GM20000 (cell line): ENCODE measurements around the gene TRAF3.
"Not testable (repeated sequence)": the region's sequence is repeated elsewhere in the genome, so short reads cannot be mapped to it uniquely, and the experiment has no call there.

ENCODE experiments used
- DNase-seq: peaks from one replicate; pipeline ENCODE4 v3.0.0; 2012; ENCODE audit warnings: low spot score
- TF ChIP-seq, protein P1 (sequence below): IDR thresholded peaks from 2 replicates; pipeline ENCODE4 v1.5.1; 2012; ENCODE audit warnings: mild to moderate bottlenecking, control low read depth; ENCODE audit errors: extremely low read depth, missing control alignments

TRAF3 gene

DNA sequence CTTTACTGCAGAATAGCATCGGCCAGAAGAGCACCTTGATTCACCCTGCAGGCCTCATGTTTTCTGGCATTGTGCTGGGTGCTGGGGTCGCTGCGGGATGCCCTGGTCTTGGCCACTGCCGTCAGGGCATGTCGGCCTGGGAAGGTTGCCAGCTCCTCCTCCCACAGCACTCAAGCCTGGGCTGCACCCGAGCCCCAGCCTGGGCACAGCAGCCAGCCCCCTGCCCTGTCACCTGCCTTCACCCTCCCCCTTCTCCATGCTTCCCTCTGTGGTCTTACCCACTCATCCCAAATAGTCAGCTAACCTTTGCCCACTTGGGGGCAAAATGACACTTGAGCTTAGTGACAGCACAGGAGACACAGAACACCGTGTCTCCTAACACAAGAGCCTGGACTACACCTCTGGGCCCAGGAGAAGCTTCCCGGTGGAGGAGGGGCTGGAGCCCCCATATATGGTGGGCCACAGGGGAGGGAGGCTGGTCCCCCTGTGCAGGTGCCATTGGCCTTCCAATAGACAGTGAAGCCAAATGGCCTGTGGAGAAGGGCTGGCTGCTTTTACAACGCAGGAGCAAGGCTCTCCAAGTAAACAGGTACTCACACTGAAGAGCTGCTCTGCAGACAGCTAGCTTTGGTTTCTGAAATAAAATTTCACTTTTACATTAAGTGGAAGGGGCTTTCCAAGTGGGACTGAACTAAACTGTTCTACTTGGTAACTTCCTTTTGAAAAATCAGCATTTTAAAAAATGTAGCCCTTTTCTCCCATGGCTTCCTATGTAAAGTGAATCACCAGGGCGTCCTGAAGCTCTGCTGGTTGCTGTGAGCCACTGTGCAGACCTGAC lies 94.0 kb downstream of the TRAF3 start:
- TF ChIP-seq, protein P1, sequence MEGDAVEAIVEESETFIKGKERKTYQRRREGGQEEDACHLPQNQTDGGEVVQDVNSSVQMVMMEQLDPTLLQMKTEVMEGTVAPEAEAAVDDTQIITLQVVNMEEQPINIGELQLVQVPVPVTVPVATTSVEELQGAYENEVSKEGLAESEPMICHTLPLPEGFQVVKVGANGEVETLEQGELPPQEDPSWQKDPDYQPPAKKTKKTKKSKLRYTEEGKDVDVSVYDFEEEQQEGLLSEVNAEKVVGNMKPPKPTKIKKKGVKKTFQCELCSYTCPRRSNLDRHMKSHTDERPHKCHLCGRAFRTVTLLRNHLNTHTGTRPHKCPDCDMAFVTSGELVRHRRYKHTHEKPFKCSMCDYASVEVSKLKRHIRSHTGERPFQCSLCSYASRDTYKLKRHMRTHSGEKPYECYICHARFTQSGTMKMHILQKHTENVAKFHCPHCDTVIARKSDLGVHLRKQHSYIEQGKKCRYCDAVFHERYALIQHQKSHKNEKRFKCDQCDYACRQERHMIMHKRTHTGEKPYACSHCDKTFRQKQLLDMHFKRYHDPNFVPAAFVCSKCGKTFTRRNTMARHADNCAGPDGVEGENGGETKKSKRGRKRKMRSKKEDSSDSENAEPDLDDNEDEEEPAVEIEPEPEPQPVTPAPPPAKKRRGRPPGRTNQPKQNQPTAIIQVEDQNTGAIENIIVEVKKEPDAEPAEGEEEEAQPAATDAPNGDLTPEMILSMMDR = no peak
- no peak for DNase-seq

DNA sequence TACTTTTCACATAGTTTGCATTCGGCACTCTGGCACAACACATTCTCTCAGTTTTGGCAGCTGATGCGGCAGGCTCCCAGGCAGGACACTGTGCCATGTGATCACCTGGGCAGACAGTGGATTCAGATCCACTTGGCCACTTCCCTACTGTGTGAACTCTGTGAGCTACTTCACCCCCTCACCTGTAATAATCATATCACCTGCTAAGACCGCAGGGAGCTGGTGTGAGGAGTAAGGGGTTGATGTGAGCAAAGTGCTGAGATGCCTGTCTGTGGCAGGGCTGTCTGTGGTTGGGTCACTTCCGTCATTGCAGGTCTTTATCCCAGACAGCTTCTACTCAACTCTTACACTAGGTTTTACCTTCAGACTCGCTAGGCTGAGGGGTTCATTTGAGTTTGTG lies 94.8 kb downstream of the TRAF3 start:
- TF ChIP-seq, protein P1 = no peak
- no peak for DNase-seq

DNA sequence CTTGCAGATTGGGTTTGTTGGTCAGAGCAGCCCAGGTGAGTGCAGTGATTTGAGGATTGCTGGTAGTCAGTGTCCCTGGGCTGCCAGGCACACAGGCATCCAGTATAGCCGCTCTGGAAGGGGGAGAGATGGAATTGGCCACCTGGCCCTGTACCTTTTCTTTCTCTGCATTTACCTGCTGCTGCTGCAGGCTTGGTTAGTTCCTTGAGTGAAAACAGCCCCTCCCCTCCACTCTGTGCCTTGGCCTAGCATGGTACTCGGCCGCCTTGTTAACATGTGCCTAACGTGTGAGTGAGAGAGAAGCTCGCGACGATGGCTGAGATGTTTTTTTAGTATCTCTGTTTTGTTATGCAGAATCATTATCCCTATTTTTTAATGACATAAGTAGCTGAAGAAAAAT lies 95.9 kb downstream of the TRAF3 start:
- DNase-seq = no peak

DNA sequence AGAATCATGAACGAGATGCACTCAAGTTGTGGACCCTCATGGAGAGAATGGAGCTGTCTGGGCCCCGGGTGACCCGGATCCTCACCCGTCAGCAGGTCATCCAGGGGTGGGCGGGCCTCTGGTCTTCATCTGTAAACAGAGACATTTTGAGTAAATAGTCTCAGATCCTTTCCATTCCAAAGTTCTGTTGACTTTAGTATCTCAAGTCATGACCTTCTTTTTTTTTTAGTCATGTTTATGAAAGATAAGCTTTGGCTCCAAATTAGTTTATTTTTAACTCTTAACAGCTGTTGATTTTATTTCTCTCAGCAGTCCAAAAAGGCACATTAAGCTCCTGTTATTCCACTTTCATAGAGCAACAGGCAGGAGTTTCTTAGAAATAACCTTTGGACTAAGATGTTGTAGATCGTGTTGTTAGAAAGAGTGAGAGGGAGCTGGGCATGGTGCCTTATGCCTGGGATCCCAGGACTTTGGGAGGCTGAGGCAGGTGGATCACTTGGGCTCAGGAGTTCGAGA lies 96.4 kb downstream of the TRAF3 start:
- TF ChIP-seq, protein P1 = no peak
- no peak for DNase-seq

More for the DNA sequence above, 95.9 kb downstream of the TRAF3 start:
- TF ChIP-seq, protein P1 = no peak

DNA sequence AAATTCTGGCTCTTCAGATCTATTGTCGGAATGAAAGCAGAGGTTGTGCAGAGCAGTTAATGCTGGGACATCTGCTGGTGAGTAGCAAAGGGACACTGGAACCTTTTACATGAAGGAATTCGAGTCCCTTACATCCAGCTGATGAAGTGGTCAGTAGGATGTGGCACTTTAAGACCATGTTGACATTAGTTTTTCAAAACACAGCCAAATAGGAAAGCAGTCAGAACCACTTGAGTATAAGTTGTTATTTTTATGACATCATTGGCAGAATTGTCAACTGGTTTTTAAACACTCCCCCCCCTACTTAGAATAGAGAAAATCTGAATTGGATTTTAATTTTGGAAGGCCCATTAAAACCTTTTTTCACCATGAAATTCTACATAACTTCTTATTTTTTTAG lies 98.4 kb downstream of the TRAF3 start:
- TF ChIP-seq, protein P1 = no peak
- DNase-seq = no peak

DNA sequence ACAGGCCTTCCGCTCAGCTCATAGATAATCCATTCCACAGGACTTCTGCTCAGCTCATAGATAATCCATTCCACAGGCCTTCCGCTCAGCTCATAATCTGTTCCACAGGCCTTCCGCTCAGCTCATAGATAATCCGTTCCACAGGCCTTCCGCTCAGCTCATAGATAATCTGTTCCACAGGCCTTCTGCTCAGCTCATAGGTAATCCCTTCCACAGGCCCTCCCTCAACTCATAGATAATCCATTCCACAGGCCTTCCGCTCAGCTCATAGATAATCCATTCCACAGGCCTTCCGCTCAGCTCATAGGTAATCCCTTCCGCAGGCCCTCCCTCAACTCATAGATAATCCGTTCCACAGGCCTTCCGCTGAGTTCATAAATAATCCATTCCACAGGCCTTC lies 100.3 kb downstream of the TRAF3 start:
- DNase-seq = not testable (repeated sequence)

DNA sequence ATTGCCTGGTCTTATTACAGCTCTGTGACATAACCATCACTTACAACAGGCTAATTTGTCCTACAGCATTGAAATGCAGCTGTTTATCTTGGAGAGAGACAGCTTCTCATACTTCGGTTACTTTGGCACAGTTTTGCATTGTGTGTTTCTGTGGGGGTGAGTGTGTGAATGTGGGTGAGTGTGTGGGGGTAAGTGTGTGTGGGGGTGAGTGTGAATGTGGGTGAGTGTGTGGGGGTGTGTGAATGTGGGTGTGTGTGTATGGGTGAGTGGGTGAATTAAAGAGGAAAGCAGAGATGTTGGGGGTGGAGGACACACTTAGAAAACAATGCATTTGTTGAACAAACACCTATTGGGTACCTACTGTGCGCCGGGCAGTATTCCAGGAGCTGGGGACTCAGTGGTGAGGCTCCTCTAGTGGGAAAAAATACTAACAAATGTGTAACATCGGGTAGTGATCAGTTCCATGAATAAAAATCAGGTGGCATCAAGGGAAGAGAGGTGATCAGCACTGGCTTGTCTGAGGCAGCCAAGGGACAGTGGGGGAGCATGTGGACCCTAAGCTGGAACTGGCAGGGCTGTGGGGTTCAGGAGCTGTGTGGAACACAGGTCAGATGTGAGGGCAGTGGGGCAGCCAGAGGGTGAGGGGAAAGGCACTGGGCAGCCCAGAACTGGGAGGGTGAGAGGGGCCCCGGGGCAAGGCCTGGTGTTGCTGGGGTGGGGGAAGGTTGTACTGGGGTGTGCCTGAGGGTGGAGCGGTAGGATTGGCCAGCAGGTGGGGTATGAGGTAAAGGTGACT lies 101.1 kb downstream of the TRAF3 start:
- TF ChIP-seq, protein P1 = no peak
- no peak for DNase-seq
